HepG2 (cell line): ENCODE results near the gene IL16. TPM values are rescaled to one million over a fixed set of nuclear protein-coding genes. Genes with fewer than 3 reads are reported as not detected.
"Not testable (repeated sequence)": the region's sequence is repeated elsewhere in the genome, so short reads cannot be mapped to it uniquely, and the experiment has no call there.

Source experiments
- ATAC-seq: fragments of 200-7000 bp; cut with Tn5 transposase; 3 replicates; pipeline ENCODE4 v1.9.1; 2020; ENCODE audit warnings: mild to moderate bottlenecking, moderate library complexity
- BruUV-seq: library from RNA; stranded (reverse); fragments of 400-500 nt; replicated peaks from 2 replicates; lab custom pipeline; 2021; lab: Mats Ljungman, UMichigan
- CTCF ChIA-PET: fragments of 300-600 bp; formaldehyde crosslinking; extraction: SDS; loops from one replicate; lab custom pipeline; 2021; ENCODE audit warnings: low total read pairs, inconsistent platforms, low intra/inter-chr PET ratio; lab: Yijun Ruan, JAX
- POLR2A ChIA-PET: fragments of 350-600 bp; sonication (Branson Sonifier 250); formaldehyde crosslinking; loops from one replicate; lab custom pipeline; 2020; ENCODE audit warnings: antibody characterized with exemption, inconsistent platforms; lab: Yijun Ruan, JAX
- DNase-seq: peaks from one replicate; pipeline ENCODE4 v3.0.0-alpha.2; 2015; ENCODE audit warnings: low spot score
- FAIRE-seq: peaks from 3 replicates; lab custom pipeline; 2011; peaks lifted over from hg19 to GRCh38; lab: Jason Lieb, UNC
- H2AFZ ChIP-seq: one replicate; pipeline ENCODE4 v1.6.1; 2011; ENCODE audit warnings: low read length, inconsistent platforms
- H3K27ac ChIP-seq: fragments of 300-600 bp; 3 replicates; pipeline ENCODE4 v1.8.0; 2011; ENCODE audit warnings: mixed run types, mild to moderate bottlenecking, mixed read lengths, low read length, inconsistent platforms; ENCODE audit not compliant: insufficient read depth; ENCODE audit errors: extremely low read length
- H3K27me3 ChIP-seq, 2 experiments: fragments of 200-600 bp in 1 of 2; 2 replicates in 1 of 2; 3 replicates in 1 of 2; pipeline versions ENCODE4 v1.6.0 to v1.8.0; 2011; ENCODE audit warnings: low read length in 2 of 2, mild to moderate bottlenecking in 2 of 2, moderate library complexity in 2 of 2, inconsistent platforms in 1 of 2; ENCODE audit not compliant: insufficient read depth in 2 of 2, control insufficient read depth in 1 of 2
- H3K36me3 ChIP-seq, 2 experiments: fragments of 200-600 bp in 1 of 2; replicated peaks in 1 of 2; 2 replicates in 1 of 2; 3 replicates in 1 of 2; pipeline versions ENCODE4 v1.5.1 to v1.8.0; 2011; ENCODE audit warnings: low read length in 2 of 2, inconsistent platforms in 1 of 2; ENCODE audit not compliant: insufficient read depth in 2 of 2, control insufficient read depth in 1 of 2
- H3K4me1 ChIP-seq: 2 replicates; pipeline ENCODE4 v1.5.1; 2012; ENCODE audit warnings: low read length, inconsistent platforms; ENCODE audit not compliant: insufficient read depth
- H3K4me2 ChIP-seq: 2 replicates; pipeline ENCODE4 v1.6.0; 2011; ENCODE audit warnings: low read depth, low read length, inconsistent platforms
- H3K4me3 ChIP-seq, 3 experiments: fragments of 200-600 bp in 1 of 3; sonication (generic), shearing (Covaris generic) in 1 of 3; replicated peaks in 1 of 3; 2 replicates each; pipeline ENCODE4 v1.5.1; 2011 to 2016; ENCODE audit warnings: low read length in 3 of 3, inconsistent platforms in 2 of 3, low read depth in 2 of 3, mild to moderate bottlenecking in 2 of 3, control low read depth in 1 of 3, mixed read lengths in 1 of 3; ENCODE audit not compliant: insufficient read depth in 1 of 3
- H3K79me2 ChIP-seq: one replicate; pipeline ENCODE4 v1.6.1; 2011; ENCODE audit warnings: low read length, inconsistent platforms; ENCODE audit not compliant: insufficient read depth
- H3K9ac ChIP-seq: 2 replicates; pipeline ENCODE4 v1.6.0; 2011; ENCODE audit warnings: mild to moderate bottlenecking, low read depth, low read length, inconsistent platforms; ENCODE audit not compliant: insufficient read depth
- H3K9me3 ChIP-seq: 2 replicates; pipeline ENCODE4 v1.5.1; 2012; ENCODE audit warnings: mild to moderate bottlenecking, low read length
- H4K20me1 ChIP-seq: 2 replicates; pipeline ENCODE4 v1.6.0; 2011; ENCODE audit warnings: inconsistent platforms, mild to moderate bottlenecking, low read length, moderate library complexity; ENCODE audit not compliant: insufficient read depth
- CHD4 ChIP-seq: fragments of 200-600 bp; sonication (generic); IDR thresholded peaks from 2 replicates; pipeline ENCODE4 v1.7.0; 2017; ENCODE audit warnings: mild to moderate bottlenecking, low read length, borderline replicate concordance
- FOXP1 ChIP-seq, 2 experiments: fragments of 450-650 bp in 1 of 2; IDR thresholded peaks; 2 replicates each; pipeline ENCODE4 v1.6.1; 2017 to 2018; ENCODE audit warnings: antibody characterized with exemption in 1 of 2
- HNF4G ChIP-seq, 2 experiments: sonication (generic) in 1 of 2; formaldehyde crosslinking in 1 of 2; IDR thresholded peaks; 2 replicates each; pipeline versions ENCODE4 v1.4.0 to v1.6.1; 2011 to 2020; ENCODE audit warnings: borderline replicate concordance in 2 of 2, low read depth in 2 of 2, mild to moderate bottlenecking in 2 of 2, low read length in 1 of 2, missing genetic modification reagents in 1 of 2, moderate library complexity in 1 of 2
- KMT2B ChIP-seq: IDR thresholded peaks from 2 replicates; pipeline ENCODE4 v1.6.1; 2016; ENCODE audit warnings: missing genetic modification reagents, missing compliant biosample characterization
- MBD4 ChIP-seq: IDR thresholded peaks from 2 replicates; pipeline ENCODE4 v1.6.1; 2012; ENCODE audit warnings: low read length, inconsistent platforms, borderline replicate concordance
- MTF2 ChIP-seq: sonication (generic); formaldehyde crosslinking; IDR thresholded peaks from 2 replicates; pipeline ENCODE4 v1.5.0; 2020; ENCODE audit warnings: missing genetic modification reagents, borderline replicate concordance
- NFKBIZ ChIP-seq: IDR thresholded peaks from 2 replicates; pipeline ENCODE4 v1.6.1; 2018; ENCODE audit warnings: missing genetic modification reagents, missing compliant biosample characterization
- ZNF343 ChIP-seq: sonication (generic); formaldehyde crosslinking; IDR thresholded peaks from 2 replicates; pipeline ENCODE4 v1.4.0; 2020; ENCODE audit warnings: mild to moderate bottlenecking, missing genetic modification reagents
- ZNF564 ChIP-seq: sonication (generic); formaldehyde crosslinking; IDR thresholded peaks from 2 replicates; pipeline ENCODE4 v1.8.1; 2023; ENCODE audit warnings: mild to moderate bottlenecking, missing genetic modification reagents
- WGBS: methylation state at CpG from one replicate; pipeline ENCODE4 v1.1.6; 2017; ENCODE audit warnings: low lambda C conversion rate; 5-methylcytosine and 5-hydroxymethylcytosine counted together
- in situ Hi-C: cut with HindIII; loops from 2 replicates; pipeline ENCODE4 v1.10.0; 2017; ENCODE audit warnings: low pct_unique_long_range_greater_than_20kb; ENCODE audit not compliant: extremely low pct_ligation_motif_present
- intact Hi-C: fragments of 100-400 bp; cut with micrococcal nuclease; formaldehyde crosslinking; loops from one replicate; pipeline ENCODE4 v1.10.0; 2022; ENCODE audit not compliant: unreplicated experiment
- polyA plus RNA-seq, 8 experiments: library from polyadenylated mRNA; depleted of rRNA in 3 of 8; stranded (reverse) in 7 of 8; unstranded in 1 of 8; fragments of >200 nt; fragmentation: Illumina TruSeq in 4 of 8; extraction: Trizol in 4 of 8; gene quantifications; 2 replicates each; pipeline versions ENCODE4 v1.2.1 to v1.2.3, GENCODE V29; 2011 to 2016; ENCODE audit warnings: low read depth in 4 of 8, missing spikeins in 1 of 8, mixed read lengths in 1 of 8; ENCODE audit not compliant: insufficient read depth in 1 of 8
- total RNA-seq, 5 experiments: library from RNA; depleted of rRNA; stranded (reverse); fragments of >200 nt; fragmentation: Illumina TruSeq; extraction: Trizol; gene quantifications; 2 replicates each; pipeline ENCODE4 v1.2.3, GENCODE V29; 2016; ENCODE audit warnings: low read depth in 1 of 5
- TF ChIP-seq, protein P1 (sequence below): sonication (generic); formaldehyde crosslinking; IDR thresholded peaks from 2 replicates; pipeline ENCODE4 v1.5.0; 2020; ENCODE audit warnings: missing genetic modification reagents

IL16 gene
- total and polyA plus RNA-seq, 2 of the 13 experiments (the other 11 are each of a cell fraction or from before 2014, with no cell fraction given), result 0.03 TPM; not detected in 1

DNA sequence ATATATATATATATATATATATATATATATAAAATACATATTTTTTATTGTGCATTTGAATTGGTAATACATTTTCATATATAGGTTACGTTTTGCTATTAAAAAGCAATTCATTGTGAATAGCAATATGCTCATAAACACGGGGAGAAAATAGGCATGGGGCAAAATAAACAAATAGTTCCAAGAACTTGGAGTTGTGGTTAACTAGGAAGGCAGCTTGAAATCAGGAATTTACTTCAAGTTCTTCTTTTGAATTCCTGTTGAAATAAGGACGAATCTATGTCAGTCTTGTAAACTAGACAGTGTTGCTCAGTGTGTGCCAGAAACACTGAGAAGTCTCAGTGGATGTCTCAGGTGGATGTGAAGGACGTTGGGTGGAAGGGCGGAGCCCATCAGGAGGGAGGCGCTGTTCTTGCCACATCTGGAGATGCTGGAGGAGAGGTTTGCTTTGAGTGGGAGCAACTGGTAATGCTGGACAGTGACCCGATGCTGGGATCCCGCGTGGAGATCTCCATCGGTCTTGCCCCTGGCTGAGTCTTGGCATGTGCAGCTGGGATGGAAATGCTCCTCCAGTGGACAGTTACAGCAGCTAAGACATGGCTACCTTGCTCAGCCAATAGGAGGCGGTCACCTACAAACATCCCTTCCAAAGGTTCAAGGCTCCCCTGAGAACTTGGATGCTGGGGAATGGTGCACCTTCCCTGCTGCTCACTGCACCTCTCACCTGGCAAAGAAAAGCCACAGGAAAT lies 2.5 kb downstream of the IL16 start:
- peaks cover 0 to 28% of the 10 kb centered on the region in 2 experiments; a peak in 1 of 5 replicates for H3K27me3 ChIP-seq
- 2% methylated on average over 3 of the region's 11 CpGs for WGBS
- DNase-seq (no peak), FAIRE-seq (no peak), ATAC-seq (no peak)
- H3K4me2 ChIP-seq, result no peak overlapping the region
- TF ChIP-seq ZNF564 (CRISPR knock-in tag) (no peak), MBD4 (no peak)
- H3K27ac ChIP-seq, result no peak overlapping the region
- in situ Hi-C loops, result no loop called here
- H2AFZ ChIP-seq, result no peak overlapping the region
- H4K20me1 ChIP-seq, result no peaks in the 10 kb centered on the region
- H3K9ac ChIP-seq, result no peak overlapping the region
- no peaks in the 10 kb centered on the region for H3K4me1 ChIP-seq
- POLR2A ChIA-PET, result no interaction called here
- no peaks in the 10 kb centered on the region for H3K9me3 ChIP-seq
- H3K79me2 ChIP-seq, result no peaks in the 10 kb centered on the region
- intact Hi-C loops, result no loop called here
- no peaks in the 10 kb centered on the region for H3K36me3 ChIP-seq
- no peak overlapping the region for H3K4me3 ChIP-seq
- CTCF ChIA-PET, result no interaction called here
- BruUV-seq, result no TSS peak

DNA sequence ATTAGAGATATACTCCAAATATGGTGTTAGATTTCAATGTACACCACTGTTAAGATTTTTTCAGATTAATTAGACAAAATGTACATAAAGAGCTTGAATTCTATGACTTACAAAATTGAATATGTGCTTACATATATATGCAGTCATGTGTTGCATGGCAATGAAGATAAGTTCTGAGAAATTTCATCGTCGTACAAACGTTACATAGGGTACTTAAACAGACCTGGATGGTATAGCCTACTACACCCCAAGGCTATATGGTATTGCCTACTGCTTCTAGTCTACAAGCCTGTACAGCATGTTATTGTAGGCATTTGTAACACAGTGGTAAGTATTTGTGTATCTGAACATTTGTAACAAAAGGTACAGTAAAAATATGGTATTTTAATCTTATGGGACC lies 9.3 kb downstream of the IL16 start:
- Histone ChIP-seq H3K9me3 (no peaks in the 10 kb centered on the region), H3K9ac (no peak overlapping the region), H3K4me3 (no peak overlapping the region), H3K4me2 (no peak overlapping the region), H2AFZ (no peak overlapping the region), H3K27me3 (no peaks in the 10 kb centered on the region), H3K4me1 (no peaks in the 10 kb centered on the region), H3K79me2 (no peaks in the 10 kb centered on the region), H3K27ac (no peak overlapping the region), H4K20me1 (no peaks in the 10 kb centered on the region), H3K36me3 (no peaks in the 10 kb centered on the region)
- BruUV-seq, result no TSS peak
- FAIRE-seq (no peak), ATAC-seq (no peak), DNase-seq (no peak)
- POLR2A ChIA-PET, result no interaction called here
- intact Hi-C loops (no loop called here), in situ Hi-C loops (no loop called here)
- 74% methylated on average over 3 of the region's 3 CpGs for WGBS
- TF ChIP-seq CHD4, result no peak
- no peak for TF ChIP-seq FOXP1 (IDR thresholded peaks at IDR 0.05)
- TF ChIP-seq FOXP1 (CRISPR knock-in tag; IDR thresholded peaks at IDR 0.05), result no peak
- no peak for TF ChIP-seq HNF4G (IDR thresholded peaks at IDR 0.05; ENCODE audit: borderline replicate concordance, low read depth, low read length)
- TF ChIP-seq HNF4G (CRISPR knock-in tag; IDR thresholded peaks at IDR 0.05; ENCODE audit: borderline replicate concordance, low read depth), result no peak
- TF ChIP-seq ZNF343 (CRISPR knock-in tag), result no peak
- no peak for TF ChIP-seq KMT2B (CRISPR knock-in tag)
- TF ChIP-seq, protein P1, sequence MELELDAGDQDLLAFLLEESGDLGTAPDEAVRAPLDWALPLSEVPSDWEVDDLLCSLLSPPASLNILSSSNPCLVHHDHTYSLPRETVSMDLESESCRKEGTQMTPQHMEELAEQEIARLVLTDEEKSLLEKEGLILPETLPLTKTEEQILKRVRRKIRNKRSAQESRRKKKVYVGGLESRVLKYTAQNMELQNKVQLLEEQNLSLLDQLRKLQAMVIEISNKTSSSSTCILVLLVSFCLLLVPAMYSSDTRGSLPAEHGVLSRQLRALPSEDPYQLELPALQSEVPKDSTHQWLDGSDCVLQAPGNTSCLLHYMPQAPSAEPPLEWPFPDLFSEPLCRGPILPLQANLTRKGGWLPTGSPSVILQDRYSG (CRISPR knock-in tag), result no peak
- TF ChIP-seq MTF2, result no peak
- no peak for TF ChIP-seq NFKBIZ (CRISPR knock-in tag)
- CTCF ChIA-PET, result no interaction called here

DNA sequence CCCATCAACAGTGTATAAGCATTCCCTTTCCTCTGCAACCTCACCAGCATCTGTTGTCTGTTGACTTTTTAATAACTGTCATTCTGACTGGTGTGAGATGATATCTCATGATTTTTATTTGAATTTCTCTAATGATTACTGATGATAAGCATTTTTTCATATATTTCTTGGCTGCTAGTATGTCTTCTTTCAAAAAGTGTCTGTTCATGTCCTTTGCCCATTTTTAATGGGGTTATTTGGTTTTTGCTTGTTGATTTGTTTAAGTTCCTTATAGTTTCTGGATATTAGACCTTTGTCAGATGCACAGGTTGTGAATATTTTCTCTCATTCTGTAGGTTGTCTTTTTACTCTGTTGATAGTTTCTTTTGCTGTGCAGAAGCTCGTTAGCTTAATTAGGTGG lies 11.3 kb downstream of the IL16 start:
- BruUV-seq, H3K79me2 ChIP-seq, CTCF ChIA-PET, H4K20me1 ChIP-seq, H3K4me2 ChIP-seq, H3K9ac ChIP-seq, intact Hi-C loops, H3K4me1 ChIP-seq, H2AFZ ChIP-seq, POLR2A ChIA-PET, H3K4me3 ChIP-seq, H3K27ac ChIP-seq, ATAC-seq, DNase-seq, H3K9me3 ChIP-seq, FAIRE-seq, H3K27me3 ChIP-seq, H3K36me3 ChIP-seq, in situ Hi-C loops: not testable (repeated sequence)
- WGBS, result 0% methylated on average over 1 of the region's 1 CpG
